Stimulated activated CD4-positive, alpha-beta T cell treated with anti-CD3 and anti-CD28 coated beads, Interleukin-1b, Interleukin-23, amount 100 ng/mL, for 1 hour (primary cell): ENCODE data around the gene MFAP4.

ENCODE experiments used
- DNase-seq, 2 donors: peaks; one replicate each; pipeline ENCODE4 v3.0.0-alpha.2; 2020; ENCODE audit warnings: low read depth in 2 of 2

MFAP4 gene

GRCh38 chr17:19348081-19348650, 38.8 kb downstream of the MFAP4 start:
- no peak for DNase-seq

GRCh38 chr17:19347323-19348080, 39.5 kb downstream of the MFAP4 start:
- DNase-seq: no peak

- no peak for DNase-seq
Observed at GRCh38 chr17:19346351-19347255, 40.4 kb downstream of the MFAP4 start.

- no peak for DNase-seq
Observed at GRCh38 chr17:19345486-19346350, 41.3 kb downstream of the MFAP4 start.

- no peak for DNase-seq
Observed at GRCh38 chr17:19345067-19345460, 41.9 kb downstream of the MFAP4 start.

GRCh38 chr17:19344311-19345066, 42.5 kb downstream of the MFAP4 start:
- no peak for DNase-seq

- no peak for DNase-seq
Observed at GRCh38 chr17:19343671-19344151, 43.3 kb downstream of the MFAP4 start.

GRCh38 chr17:19343256-19343630, 43.7 kb downstream of the MFAP4 start:
- no peak for DNase-seq

- no peak for DNase-seq
Observed at GRCh38 chr17:19342611-19343255, 44.3 kb downstream of the MFAP4 start.

GRCh38 chr17:19341641-19342610, 45.1 kb downstream of the MFAP4 start:
- DNase-seq: no peak

GRCh38 chr17:19341211-19341631, 45.8 kb downstream of the MFAP4 start:
- no peak for DNase-seq

- DNase-seq: no peak
Observed at GRCh38 chr17:19339341-19339815, 47.6 kb downstream of the MFAP4 start.

GRCh38 chr17:19338031-19338990, 48.7 kb downstream of the MFAP4 start:
- DNase-seq: peak; percentile 24 to 39

GRCh38 chr17:19337712-19338023, 49.3 kb downstream of the MFAP4 start:
- DNase-seq: no peak

- DNase-seq: no peak
Observed at GRCh38 chr17:19336938-19337711, 49.9 kb downstream of the MFAP4 start.

GRCh38 chr17:19335951-19336631, 50.9 kb downstream of the MFAP4 start:
- DNase-seq: no peak
